Nephron (organoid): ENCODE measurements around the gene SSUH2.
A peak's percentile ranks its signal among the peaks of the same experiment; 100 is the strongest.

Experiments used
- H3K27ac Mint-ChIP-seq, 3 experiments: 2 replicates each; pipeline ENCODE4 v1.8.0; 2020; ENCODE audit warnings: mixed read lengths in 3 of 3, mild to moderate bottlenecking in 2 of 3, moderate library complexity in 1 of 3
- H3K27me3 Mint-ChIP-seq: 2 replicates; pipeline ENCODE4 v1.8.0; 2021; ENCODE audit warnings: low read depth, mild to moderate bottlenecking, moderate library complexity, mixed read lengths
- H3K36me3 Mint-ChIP-seq: 2 replicates; pipeline ENCODE4 v1.8.0; 2020; ENCODE audit warnings: low read depth, mixed read lengths
- H3K4me1 Mint-ChIP-seq: 2 replicates; pipeline ENCODE4 v1.8.0; 2020; ENCODE audit warnings: mixed read lengths
- H3K4me3 Mint-ChIP-seq, 3 experiments: 2 replicates each; pipeline ENCODE4 v1.8.0; 2020; ENCODE audit warnings: mild to moderate bottlenecking in 3 of 3, mixed read lengths in 3 of 3, moderate library complexity in 2 of 3
- H3K9me3 Mint-ChIP-seq: 2 replicates; pipeline ENCODE4 v1.8.0; 2020; ENCODE audit warnings: mixed read lengths
- TF ChIP-seq, protein P1 (sequence below), 3 experiments: fragments of 200-600 bp; sonication (generic); IDR thresholded peaks; one replicate each; pipeline ENCODE4 v1.5.0; 2021; ENCODE audit warnings: antibody characterized with exemption in 3 of 3; ENCODE audit not compliant: unreplicated experiment in 3 of 3

SSUH2 gene

DNA sequence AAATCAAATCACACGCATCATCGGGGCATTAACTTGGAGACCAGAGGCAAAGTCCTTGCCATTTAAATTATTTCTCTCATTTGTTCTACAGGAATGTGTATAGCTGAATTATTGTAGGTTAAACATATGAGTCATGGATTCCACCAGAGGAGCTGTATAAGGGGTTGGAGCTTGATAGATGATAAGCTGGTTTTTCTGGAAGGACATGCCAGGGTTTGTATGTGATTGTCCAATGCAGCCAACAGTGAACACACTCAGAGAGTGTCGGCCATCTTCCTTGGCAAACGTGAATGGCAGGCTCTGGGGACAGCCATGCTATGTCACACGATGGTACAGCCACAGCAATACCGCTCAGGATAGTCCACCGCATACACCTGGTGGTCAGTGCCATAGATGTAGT, 25.1 kb downstream of the SSUH2 start:
- TF ChIP-seq, protein P1, sequence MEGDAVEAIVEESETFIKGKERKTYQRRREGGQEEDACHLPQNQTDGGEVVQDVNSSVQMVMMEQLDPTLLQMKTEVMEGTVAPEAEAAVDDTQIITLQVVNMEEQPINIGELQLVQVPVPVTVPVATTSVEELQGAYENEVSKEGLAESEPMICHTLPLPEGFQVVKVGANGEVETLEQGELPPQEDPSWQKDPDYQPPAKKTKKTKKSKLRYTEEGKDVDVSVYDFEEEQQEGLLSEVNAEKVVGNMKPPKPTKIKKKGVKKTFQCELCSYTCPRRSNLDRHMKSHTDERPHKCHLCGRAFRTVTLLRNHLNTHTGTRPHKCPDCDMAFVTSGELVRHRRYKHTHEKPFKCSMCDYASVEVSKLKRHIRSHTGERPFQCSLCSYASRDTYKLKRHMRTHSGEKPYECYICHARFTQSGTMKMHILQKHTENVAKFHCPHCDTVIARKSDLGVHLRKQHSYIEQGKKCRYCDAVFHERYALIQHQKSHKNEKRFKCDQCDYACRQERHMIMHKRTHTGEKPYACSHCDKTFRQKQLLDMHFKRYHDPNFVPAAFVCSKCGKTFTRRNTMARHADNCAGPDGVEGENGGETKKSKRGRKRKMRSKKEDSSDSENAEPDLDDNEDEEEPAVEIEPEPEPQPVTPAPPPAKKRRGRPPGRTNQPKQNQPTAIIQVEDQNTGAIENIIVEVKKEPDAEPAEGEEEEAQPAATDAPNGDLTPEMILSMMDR (IDR thresholded peaks at IDR 0.05; ENCODE audit: unreplicated experiment in 3 of 3), result no peak
- Mint-ChIP-seq H3K4me3 (no peak overlapping the region), H3K27ac (no peak overlapping the region), H3K4me1 (peaks cover 15% of the 10 kb centered on the region), H3K36me3 (no peaks in the 10 kb centered on the region), H3K9me3 (peaks cover 2% of the 10 kb centered on the region), H3K27me3 (no peaks in the 10 kb centered on the region)

DNA sequence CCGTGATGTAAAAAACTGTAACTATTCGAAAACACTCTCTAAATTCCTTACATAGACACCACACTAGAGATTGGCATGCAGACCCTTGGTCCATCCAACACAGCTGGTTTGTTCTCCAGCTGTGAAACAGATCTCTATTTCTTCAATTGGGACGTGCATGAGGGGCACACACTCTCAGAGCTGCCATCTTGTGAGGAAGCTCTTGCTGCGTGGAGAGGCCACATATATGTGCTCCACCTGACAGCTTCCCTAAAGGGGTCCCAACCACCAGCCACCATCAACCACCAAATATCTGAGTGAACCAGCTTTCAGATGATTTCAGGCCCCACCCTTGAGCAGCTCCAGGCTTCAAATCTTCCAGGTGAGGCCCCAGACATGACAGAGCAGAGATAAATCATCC, 25.6 kb downstream of the SSUH2 start:
- TF ChIP-seq, protein P1 (IDR thresholded peaks at IDR 0.05; ENCODE audit: unreplicated experiment in 3 of 3), result no peak
- H3K36me3 Mint-ChIP-seq, result no peaks in the 10 kb centered on the region
- no peak overlapping the region for H3K4me3 Mint-ChIP-seq
- no peaks in the 10 kb centered on the region for H3K27me3 Mint-ChIP-seq
- peaks cover 15% of the 10 kb centered on the region for H3K4me1 Mint-ChIP-seq
- H3K27ac Mint-ChIP-seq, result no peak overlapping the region
- H3K9me3 Mint-ChIP-seq, result peaks cover 2% of the 10 kb centered on the region

DNA sequence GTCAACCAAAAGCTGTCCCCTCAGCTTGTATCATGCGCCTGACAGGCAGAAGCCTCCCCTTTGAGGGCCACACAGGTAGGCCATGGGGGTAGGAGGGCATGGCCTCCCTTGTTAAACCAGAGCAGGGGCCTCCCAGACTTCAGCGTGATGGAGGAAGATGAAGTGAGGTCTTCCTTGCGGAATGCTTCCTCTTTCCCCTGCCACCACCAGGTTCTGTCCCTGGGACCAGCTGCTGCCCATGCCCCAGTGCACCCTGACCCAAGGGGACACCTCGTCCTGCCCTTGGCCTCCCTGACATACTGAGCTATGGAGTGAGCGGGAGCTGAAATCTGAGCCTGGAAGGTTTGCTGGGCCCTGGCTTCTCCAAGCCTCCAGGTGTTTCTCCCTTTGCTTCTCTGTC, 26.7 kb downstream of the SSUH2 start:
- TF ChIP-seq, protein P1 (IDR thresholded peaks at IDR 0.05; ENCODE audit: unreplicated experiment in 3 of 3), result no peak
- Mint-ChIP-seq H3K27me3 (no peaks in the 10 kb centered on the region), H3K4me1 (peaks cover 10% of the 10 kb centered on the region), H3K27ac (no peak overlapping the region), H3K9me3 (peaks cover 2% of the 10 kb centered on the region), H3K4me3 (no peak overlapping the region), H3K36me3 (no peaks in the 10 kb centered on the region)

DNA sequence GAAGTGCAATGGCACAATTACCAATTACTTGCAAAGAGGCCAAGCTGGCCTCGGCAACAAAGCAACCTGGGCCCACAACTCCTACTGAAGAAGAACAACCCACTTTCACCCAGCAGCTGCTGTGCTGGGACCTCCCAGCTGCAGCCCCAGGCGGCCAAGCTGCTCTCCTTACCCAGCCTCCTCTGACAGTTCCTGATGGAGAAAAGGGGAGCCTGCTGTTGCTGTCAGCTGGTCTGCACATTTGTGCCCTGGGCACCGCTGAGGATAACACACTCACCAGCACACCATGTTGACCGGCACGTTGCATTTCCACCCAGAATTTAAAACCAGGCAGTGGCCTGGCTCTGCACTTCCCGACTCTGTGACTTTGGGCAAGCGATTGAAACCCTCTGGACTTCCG, 33.6 kb downstream of the SSUH2 start:
- H3K9me3 Mint-ChIP-seq, result peaks cover 3% of the 10 kb centered on the region
- no peaks in the 10 kb centered on the region for H3K27me3 Mint-ChIP-seq
- TF ChIP-seq, protein P1 (IDR thresholded peaks at IDR 0.05; ENCODE audit: unreplicated experiment in 3 of 3), result no peak
- no peak overlapping the region for H3K4me3 Mint-ChIP-seq
- no peaks in the 10 kb centered on the region for H3K36me3 Mint-ChIP-seq
- peaks cover 19% of the 10 kb centered on the region for H3K4me1 Mint-ChIP-seq
- H3K27ac Mint-ChIP-seq, result no peak overlapping the region

DNA sequence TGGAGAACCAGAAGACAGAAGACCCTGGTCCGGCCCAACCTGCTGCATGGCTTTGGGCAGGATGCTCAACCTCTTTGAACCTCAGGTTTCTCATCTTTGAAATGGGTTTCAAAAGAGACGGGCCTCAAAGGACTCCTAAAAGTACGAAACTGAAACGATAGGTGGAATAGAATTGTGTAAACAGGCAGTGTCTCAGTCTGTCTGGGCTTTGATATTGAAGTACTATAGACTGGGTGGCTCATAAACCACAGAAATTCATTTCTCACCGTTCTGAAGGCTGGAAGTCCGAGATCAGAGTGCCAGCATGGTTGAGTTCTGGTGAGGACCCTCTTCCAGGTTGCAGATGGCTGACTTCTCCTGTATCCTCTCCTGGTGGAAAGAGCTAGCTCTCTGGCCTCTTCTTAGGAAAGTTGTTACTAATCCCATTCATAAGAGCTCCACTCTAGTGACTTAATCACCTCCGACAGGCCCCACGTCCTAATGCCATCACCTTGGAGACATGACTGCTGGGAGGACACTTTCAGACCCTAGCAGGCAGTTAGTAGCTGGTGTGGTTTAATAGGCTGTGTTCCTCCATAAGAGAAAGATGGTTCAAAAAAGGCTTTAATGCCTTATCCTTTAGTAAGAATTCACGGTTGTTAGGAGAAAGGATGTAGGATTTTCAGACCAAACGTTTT, 35.7 kb downstream of the SSUH2 start:
- Mint-ChIP-seq H3K27ac (peak overlapping the region in 2 of 3 experiments; percentile 23 to 68), H3K27me3 (peaks cover 5% of the 10 kb centered on the region), H3K4me1 (peaks cover 19% of the 10 kb centered on the region), H3K9me3 (peaks cover 3% of the 10 kb centered on the region), H3K4me3 (no peak overlapping the region), H3K36me3 (no peaks in the 10 kb centered on the region)
- TF ChIP-seq, protein P1 (IDR thresholded peaks at IDR 0.05; ENCODE audit: unreplicated experiment in 3 of 3), result no peak
